MCF 10A (cell line): ENCODE results near the gene CNNM3. TPM values are rescaled to one million over a fixed set of nuclear protein-coding genes. Genes with fewer than 3 reads are reported as not detected.

Experiments
- BruUV-seq: library from RNA; stranded (reverse); fragments of 400-500 nt; replicated peaks from 2 replicates; lab custom pipeline; 2021; lab: Mats Ljungman, UMichigan
- CTCF ChIA-PET: fragments of 300-600 bp; sonication (Branson Sonifier 250); formaldehyde crosslinking; extraction: SDS; loops from one replicate; lab custom pipeline; 2021; ENCODE audit warnings: antibody characterized with exemption, inconsistent platforms; lab: Yijun Ruan, JAX
- POLR2A ChIA-PET: fragments of 300-600, 350-650 bp; sonication (Branson Sonifier 250); formaldehyde crosslinking; extraction: SDS; loops from one replicate; lab custom pipeline; 2020; ENCODE audit warnings: antibody characterized with exemption, inconsistent platforms; lab: Yijun Ruan, JAX
- DNase-seq: peaks from one replicate; pipeline ENCODE4 v3.0.0-alpha.2; 2018; ENCODE audit not compliant: unreplicated experiment
- H3K27ac Mint-ChIP-seq: one replicate; pipeline ENCODE4 v1.8.0; 2022; ENCODE audit warnings: mild to moderate bottlenecking, low read depth, mixed read lengths; ENCODE audit not compliant: unreplicated experiment
- H3K27me3 Mint-ChIP-seq: one replicate; pipeline ENCODE4 v1.8.0; 2022; ENCODE audit warnings: mixed read lengths; ENCODE audit not compliant: insufficient read depth, unreplicated experiment
- H3K36me3 Mint-ChIP-seq: one replicate; pipeline ENCODE4 v1.8.0; 2022; ENCODE audit warnings: mild to moderate bottlenecking, moderate library complexity, mixed read lengths; ENCODE audit not compliant: insufficient read depth, unreplicated experiment
- H3K4me1 Mint-ChIP-seq: one replicate; pipeline ENCODE4 v1.8.0; 2022; ENCODE audit warnings: mixed read lengths; ENCODE audit not compliant: insufficient read depth, unreplicated experiment
- H3K4me3 Mint-ChIP-seq: one replicate; pipeline ENCODE4 v1.8.0; 2022; ENCODE audit warnings: mild to moderate bottlenecking, moderate library complexity, mixed read lengths; ENCODE audit not compliant: unreplicated experiment
- H3K9me3 Mint-ChIP-seq: one replicate; pipeline ENCODE4 v1.8.0; 2022; ENCODE audit warnings: mixed read lengths; ENCODE audit not compliant: unreplicated experiment
- CTCF ChIP-seq: fragments of 200-600 bp; IDR thresholded peaks from one replicate; pipeline ENCODE4 v1.8.0; 2022; ENCODE audit warnings: antibody characterized with exemption, mild to moderate bottlenecking; ENCODE audit not compliant: unreplicated experiment
- intact Hi-C: fragments of 100-400 bp; cut with micrococcal nuclease; formaldehyde crosslinking; loops from 2 replicates; pipeline ENCODE4 v1.14.1; 2022
- total RNA-seq: library from RNA; stranded (reverse); gene quantifications from 2 replicates; pipeline ENCODE4 v1.2.3, GENCODE V29; 2022

The CNNM3 gene
- total RNA-seq, 1 experiment from 2014 or later = 9.1 TPM

GRCh38 chr2:96828874-96829273, 12.8 kb downstream of the CNNM3 start:
- TF ChIP-seq CTCF = no peak
- peaks cover 65% of the 10 kb centered on the region for H3K36me3 Mint-ChIP-seq
- ChIA-PET POLR2A (interaction anchor here (0.8 kb wide), 1 partner anchor 12 kb away, joined by 3 read pairs; the partner anchor contains the start of gene CNNM3), CTCF (interaction anchor here (0.6 to 0.7 kb wide), 2 partner anchors 122 to 185 kb away, joined by 3 read pairs; no protein-coding TSS in a partner anchor)
- peaks cover 7% of the 10 kb centered on the region for H3K4me1 Mint-ChIP-seq
- H3K9me3 Mint-ChIP-seq = no peaks in the 10 kb centered on the region
- no peak overlapping the region for H3K27ac Mint-ChIP-seq
- H3K27me3 Mint-ChIP-seq = no peaks in the 10 kb centered on the region
- DNase-seq = no peak
- BruUV-seq = no TSS peak
- H3K4me3 Mint-ChIP-seq = no peak overlapping the region
- intact Hi-C loops = no loop called here

GRCh38 chr2:96830044-96830562, 14.0 kb downstream of the CNNM3 start:
- no peak for TF ChIP-seq CTCF

GRCh38 chr2:96831679-96832078, 15.6 kb downstream of the CNNM3 start:
- no peak overlapping the region for H3K4me3 Mint-ChIP-seq
- no peak for DNase-seq
- no peak overlapping the region for H3K27ac Mint-ChIP-seq
- intact Hi-C loops = no loop called here
- peaks cover 49% of the 10 kb centered on the region for H3K36me3 Mint-ChIP-seq
- BruUV-seq = no TSS peak
- H3K27me3 Mint-ChIP-seq = no peaks in the 10 kb centered on the region
- no peaks in the 10 kb centered on the region for H3K9me3 Mint-ChIP-seq
- TF ChIP-seq CTCF = no peak
- CTCF ChIA-PET = interaction anchor here (0.6 to 3.0 kb wide), 5 partner anchors 11 to 595 kb away, joined by 3 to 11 read pairs (median 6); partner anchors contain the start of genes ANKRD39 and CNNM3
- POLR2A ChIA-PET = interaction anchor here (1.6 to 2.7 kb wide), 2 partner anchors 13 to 16 kb away, joined by 4 to 15 read pairs; partner anchors contain the start of gene CNNM3
- H3K4me1 Mint-ChIP-seq = peaks cover 7% of the 10 kb centered on the region

More at GRCh38 chr2:96830044-96830562, 14.0 kb downstream of the CNNM3 start:
- Mint-ChIP-seq H3K27me3 (no peaks in the 10 kb centered on the region), H3K9me3 (no peaks in the 10 kb centered on the region), H3K4me1 (peaks cover 7% of the 10 kb centered on the region), H3K4me3 (no peak overlapping the region), H3K27ac (no peak overlapping the region), H3K36me3 (peaks cover 60% of the 10 kb centered on the region)
- ChIA-PET POLR2A (interaction anchor here (2.7 kb wide), 1 partner anchor 14 kb away, joined by 15 read pairs; the partner anchor contains the start of gene CNNM3), CTCF (no interaction called here)
- intact Hi-C loops = no loop called here
- no peak for DNase-seq
- no TSS peak for BruUV-seq

GRCh38 chr2:96832408-96832753, 16.3 kb downstream of the CNNM3 start:
- ChIA-PET CTCF (interaction anchor here (0.6 to 3.0 kb wide), 5 partner anchors 11 to 596 kb away, joined by 3 to 11 read pairs (median 6); partner anchors contain the start of genes ANKRD39 and CNNM3), POLR2A (interaction anchor here (1.6 to 2.7 kb wide), 2 partner anchors 14 to 16 kb away, joined by 4 to 15 read pairs; partner anchors contain the start of gene CNNM3)
- no TSS peak for BruUV-seq
- TF ChIP-seq CTCF = no peak
- Mint-ChIP-seq H3K36me3 (peaks cover 46% of the 10 kb centered on the region), H3K4me1 (peaks cover 7% of the 10 kb centered on the region), H3K27ac (peak overlapping the region; percentile 39), H3K9me3 (no peaks in the 10 kb centered on the region), H3K27me3 (no peaks in the 10 kb centered on the region), H3K4me3 (no peak overlapping the region)
- DNase-seq = no peak
- intact Hi-C loops = no loop called here
